Posterior vena cava (tissue), 2 donors: ENCODE data around the gene TRAPPC2L. TPM values are rescaled to one million over a fixed set of nuclear protein-coding genes. Genes with fewer than 3 reads are reported as not detected.

ENCODE experiments used
- DNase-seq: peaks from one replicate; pipeline ENCODE4 v3.0.0-alpha.2; 2020; ENCODE audit warnings: low spot score
- intact Hi-C, 2 donors: fragments of 100-400 bp; cut with DNase I; formaldehyde crosslinking; loops; one replicate each; pipeline versions ENCODE4 v1.14.1 to v1.14.2; 2022 to 2023
- total RNA-seq, 2 donors: library from RNA; stranded (reverse); fragmentation: NEBNext Ultra II Directional; extraction: Animal tissue kit (Norgen Biotek cat#: 25700); gene quantifications; one replicate each; pipeline ENCODE4 v1.2.1, GENCODE V29; 2021
- donor health status: DM: yes; HTN: yes; CAD: no.
- donor health status: DM: yes; HTN: yes; CAD: no.

Gene TRAPPC2L
- total RNA-seq, 2 donors from 2014 or later = 28.7 to 47.9 TPM

- no peak for DNase-seq
- intact Hi-C loops = no loop called here
Observed at GRCh38 chr16:88870608-88871348, 13.9 kb downstream of the TRAPPC2L start.

- DNase-seq = no peak
- intact Hi-C loops = no loop called here
Observed at GRCh38 chr16:88871349-88871702, 14.4 kb downstream of the TRAPPC2L start.

GRCh38 chr16:88871730-88872416, 14.9 kb downstream of the TRAPPC2L start:
- DNase-seq = no peak
- intact Hi-C loops = no loop called here

GRCh38 chr16:88872650-88873331, 15.9 kb downstream of the TRAPPC2L start:
- intact Hi-C loops = no loop called here
- no peak for DNase-seq

GRCh38 chr16:88874938-88875599, 18.1 kb downstream of the TRAPPC2L start:
- intact Hi-C loops = no loop called here
- DNase-seq = no peak

GRCh38 chr16:88875703-88876234, 18.8 kb downstream of the TRAPPC2L start:
- DNase-seq = no peak
- intact Hi-C loops = no loop called here

- intact Hi-C loops = no loop called here
- no peak for DNase-seq
Observed at GRCh38 chr16:88876942-88877526, 20.1 kb downstream of the TRAPPC2L start.

GRCh38 chr16:88877564-88878289, 20.8 kb downstream of the TRAPPC2L start:
- intact Hi-C loops = no loop called here
- no peak for DNase-seq

GRCh38 chr16:88878356-88878755, 21.4 kb downstream of the TRAPPC2L start:
- DNase-seq = no peak
- intact Hi-C loops = no loop called here

GRCh38 chr16:88878967-88879787, 22.2 kb downstream of the TRAPPC2L start:
- intact Hi-C loops = no loop called here
- no peak for DNase-seq

- intact Hi-C loops = no loop called here
- DNase-seq = no peak
Observed at GRCh38 chr16:88879788-88880055, 22.8 kb downstream of the TRAPPC2L start.

GRCh38 chr16:88880226-88881006, 23.5 kb downstream of the TRAPPC2L start:
- no peak for DNase-seq
- intact Hi-C loops = no loop called here

GRCh38 chr16:88881007-88881615, 24.2 kb downstream of the TRAPPC2L start:
- intact Hi-C loops = no loop called here

GRCh38 chr16:88881675-88882357, 24.9 kb downstream of the TRAPPC2L start:
- DNase-seq = no peak
- intact Hi-C loops = no loop called here

More at GRCh38 chr16:88881007-88881615, 24.2 kb downstream of the TRAPPC2L start:
- no peak for DNase-seq

- intact Hi-C loops = no loop called here
- DNase-seq = no peak
Observed at GRCh38 chr16:88882358-88883030, 25.6 kb downstream of the TRAPPC2L start.
